Astrocyte (in vitro differentiated cells and primary cell): ENCODE measurements around the gene SATB2. TPM values are rescaled to one million over a fixed set of nuclear protein-coding genes. Genes with fewer than 3 reads are reported as not detected.
A peak's percentile ranks its signal among the peaks of the same experiment; 100 is the strongest.

ENCODE experiments used
- DNase-seq: peaks from one replicate; pipeline ENCODE4 v3.0.0-alpha.2; 2010; ENCODE audit warnings: low read depth
- FAIRE-seq: peaks from 2 replicates; lab custom pipeline; 2011; peaks lifted over from hg19 to GRCh38; lab: Jason Lieb, UNC
- H2AFZ ChIP-seq: 2 replicates; pipeline ENCODE4 v1.6.0; 2012; ENCODE audit warnings: low read depth, low read length, inconsistent platforms
- H3K27ac ChIP-seq: 2 replicates; pipeline ENCODE4 v1.5.1; 2011; ENCODE audit warnings: low read depth, low read length, inconsistent platforms
- H3K27me3 ChIP-seq: 2 replicates; pipeline ENCODE4 v1.6.0; 2011; ENCODE audit warnings: low read length, inconsistent platforms; ENCODE audit not compliant: insufficient read depth
- H3K36me3 ChIP-seq: 2 replicates; pipeline ENCODE4 v1.5.1; 2011; ENCODE audit warnings: low read length, inconsistent platforms; ENCODE audit not compliant: insufficient read depth
- H3K4me1 ChIP-seq: 2 replicates; pipeline ENCODE4 v1.5.1; 2011; ENCODE audit warnings: low read length, inconsistent platforms; ENCODE audit not compliant: insufficient read depth
- H3K4me2 ChIP-seq: 2 replicates; pipeline ENCODE4 v1.6.0; 2012; ENCODE audit warnings: low read length, inconsistent platforms
- H3K4me3 ChIP-seq: 2 replicates; pipeline ENCODE4 v1.5.1; 2011; ENCODE audit warnings: low read depth, mild to moderate bottlenecking, low read length, inconsistent platforms; ENCODE audit not compliant: insufficient read depth
- H3K79me2 ChIP-seq: 2 replicates; pipeline ENCODE4 v1.6.0; 2012; ENCODE audit warnings: mild to moderate bottlenecking, low read length, inconsistent platforms; ENCODE audit not compliant: insufficient read depth
- H3K9ac ChIP-seq: 2 replicates; pipeline ENCODE4 v1.6.0; 2012; ENCODE audit warnings: mild to moderate bottlenecking, low read length, inconsistent platforms
- H3K9me3 ChIP-seq: 2 replicates; pipeline ENCODE4 v1.5.1; 2012; ENCODE audit warnings: low read depth, mild to moderate bottlenecking, low read length, inconsistent platforms; ENCODE audit not compliant: insufficient read depth
- H4K20me1 ChIP-seq: 2 replicates; pipeline ENCODE4 v1.6.0; 2012; ENCODE audit warnings: low read length, inconsistent platforms; ENCODE audit not compliant: insufficient read depth
- H3K27ac Mint-ChIP-seq: one replicate; pipeline ENCODE4 v1.8.0; 2021; ENCODE audit warnings: mild to moderate bottlenecking, mixed read lengths; ENCODE audit not compliant: unreplicated experiment
- H3K27me3 Mint-ChIP-seq: one replicate; pipeline ENCODE4 v1.8.0; 2021; ENCODE audit warnings: low read depth, mixed read lengths; ENCODE audit not compliant: unreplicated experiment
- H3K36me3 Mint-ChIP-seq: one replicate; pipeline ENCODE4 v1.8.0; 2021; ENCODE audit warnings: low read depth, mixed read lengths; ENCODE audit not compliant: unreplicated experiment
- H3K4me1 Mint-ChIP-seq: one replicate; pipeline ENCODE4 v1.8.0; 2021; ENCODE audit warnings: low read depth, mixed read lengths; ENCODE audit not compliant: unreplicated experiment
- H3K4me3 Mint-ChIP-seq: one replicate; pipeline ENCODE4 v1.8.0; 2021; ENCODE audit warnings: mild to moderate bottlenecking, moderate library complexity, mixed read lengths; ENCODE audit not compliant: unreplicated experiment
- H3K9me3 Mint-ChIP-seq: one replicate; pipeline ENCODE4 v1.8.0; 2021; ENCODE audit warnings: mild to moderate bottlenecking, mixed read lengths; ENCODE audit not compliant: unreplicated experiment
- EZH2 ChIP-seq: IDR thresholded peaks from 2 replicates; pipeline ENCODE4 v1.6.1; 2012; ENCODE audit warnings: mild to moderate bottlenecking, low read length, inconsistent platforms; ENCODE audit not compliant: insufficient read depth
- total RNA-seq: library from RNA; stranded (reverse); gene quantifications from 2 replicates; pipeline ENCODE4 v1.2.1, GENCODE V29; 2021
- TF ChIP-seq, protein P1 (sequence below): IDR thresholded peaks from 2 replicates; pipeline ENCODE4 v1.5.1; 2011; ENCODE audit warnings: low read depth, mild to moderate bottlenecking, inconsistent platforms, low read length, moderate library complexity; ENCODE audit not compliant: insufficient read depth

Gene SATB2
- total RNA-seq, 1 donor from 2014 or later: 12.3 TPM

DNA sequence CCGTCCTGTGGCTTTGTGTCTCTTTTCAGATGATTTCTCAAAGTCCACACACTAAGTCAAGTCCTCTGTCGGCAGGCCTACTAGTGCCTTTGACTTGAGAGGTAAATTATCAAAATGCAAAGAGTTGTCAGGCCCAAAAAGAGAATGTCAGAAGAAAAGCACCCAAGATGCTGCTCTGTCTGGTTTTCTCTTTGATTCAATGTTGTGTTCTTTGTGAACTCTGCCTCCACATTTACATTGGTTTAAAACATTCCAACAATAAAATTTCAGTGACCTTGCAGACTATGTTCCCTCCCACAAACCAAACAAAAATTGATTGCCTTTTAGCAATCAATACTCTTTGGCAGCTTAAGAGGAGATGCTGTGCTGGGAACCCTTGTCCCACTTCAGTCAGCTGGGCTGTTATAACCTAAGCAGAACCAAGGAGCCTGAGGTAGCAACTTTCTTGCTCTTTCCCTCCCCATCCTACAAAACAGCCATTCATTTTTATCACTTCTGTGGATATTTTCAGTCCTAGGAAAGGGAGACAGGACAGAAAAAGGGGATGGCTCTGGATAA, 19.6 kb upstream of the SATB2 start:
- H2AFZ ChIP-seq: no peak overlapping the region
- TF ChIP-seq EZH2: no peak
- TF ChIP-seq, protein P1, sequence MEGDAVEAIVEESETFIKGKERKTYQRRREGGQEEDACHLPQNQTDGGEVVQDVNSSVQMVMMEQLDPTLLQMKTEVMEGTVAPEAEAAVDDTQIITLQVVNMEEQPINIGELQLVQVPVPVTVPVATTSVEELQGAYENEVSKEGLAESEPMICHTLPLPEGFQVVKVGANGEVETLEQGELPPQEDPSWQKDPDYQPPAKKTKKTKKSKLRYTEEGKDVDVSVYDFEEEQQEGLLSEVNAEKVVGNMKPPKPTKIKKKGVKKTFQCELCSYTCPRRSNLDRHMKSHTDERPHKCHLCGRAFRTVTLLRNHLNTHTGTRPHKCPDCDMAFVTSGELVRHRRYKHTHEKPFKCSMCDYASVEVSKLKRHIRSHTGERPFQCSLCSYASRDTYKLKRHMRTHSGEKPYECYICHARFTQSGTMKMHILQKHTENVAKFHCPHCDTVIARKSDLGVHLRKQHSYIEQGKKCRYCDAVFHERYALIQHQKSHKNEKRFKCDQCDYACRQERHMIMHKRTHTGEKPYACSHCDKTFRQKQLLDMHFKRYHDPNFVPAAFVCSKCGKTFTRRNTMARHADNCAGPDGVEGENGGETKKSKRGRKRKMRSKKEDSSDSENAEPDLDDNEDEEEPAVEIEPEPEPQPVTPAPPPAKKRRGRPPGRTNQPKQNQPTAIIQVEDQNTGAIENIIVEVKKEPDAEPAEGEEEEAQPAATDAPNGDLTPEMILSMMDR: no peak
- Mint-ChIP-seq H3K4me1 (no peaks in the 10 kb centered on the region), H3K4me3 (no peak overlapping the region), H3K27ac (no peak overlapping the region), H3K27me3 (peaks cover 41% of the 10 kb centered on the region), H3K9me3 (no peaks in the 10 kb centered on the region), H3K36me3 (no peaks in the 10 kb centered on the region)
- no peaks in the 10 kb centered on the region for H3K36me3 ChIP-seq
- FAIRE-seq (no peak), DNase-seq (no peak)
- H3K79me2 ChIP-seq: no peaks in the 10 kb centered on the region
- no peak overlapping the region for H3K27ac ChIP-seq
- H4K20me1 ChIP-seq: no peaks in the 10 kb centered on the region
- H3K9me3 ChIP-seq: no peaks in the 10 kb centered on the region
- no peak overlapping the region for H3K4me3 ChIP-seq
- H3K4me1 ChIP-seq: no peaks in the 10 kb centered on the region
- H3K4me2 ChIP-seq: no peak overlapping the region
- H3K9ac ChIP-seq: no peak overlapping the region
- peaks cover 24% of the 10 kb centered on the region for H3K27me3 ChIP-seq

DNA sequence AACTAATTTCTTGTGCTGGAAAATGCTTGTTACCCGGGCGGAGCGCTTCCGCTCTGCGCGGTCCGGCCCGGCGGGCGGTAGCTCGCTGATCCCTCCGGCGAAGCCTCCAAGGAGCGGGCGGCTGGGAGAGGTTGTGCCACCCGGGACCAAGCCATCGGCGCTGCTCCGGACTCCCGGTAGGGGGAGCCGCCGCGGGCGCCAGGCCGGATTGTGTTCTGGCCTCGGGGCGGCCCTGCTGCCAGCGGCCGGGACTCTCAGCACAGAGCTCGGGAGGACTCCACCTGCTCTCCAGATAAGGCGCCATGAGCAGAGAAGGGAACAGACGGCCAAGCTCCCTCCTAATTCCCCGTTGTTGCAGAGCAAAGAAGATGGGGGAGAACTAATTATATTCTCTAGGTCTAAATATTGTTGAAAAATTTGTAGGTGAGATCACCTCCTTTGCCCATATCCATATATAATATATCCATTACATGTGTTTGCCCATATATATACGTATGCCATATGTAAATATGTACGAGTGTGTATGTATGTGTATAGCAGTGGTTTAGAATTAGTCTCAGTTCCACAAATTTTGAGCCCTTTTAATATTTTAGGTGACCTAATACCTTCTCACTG, 13.8 kb upstream of the SATB2 start:
- H3K9me3 Mint-ChIP-seq: peaks cover 3% of the 10 kb centered on the region
- FAIRE-seq: no peak
- TF ChIP-seq EZH2: no peak
- TF ChIP-seq, protein P1: peak; percentile 51
- Histone ChIP-seq H2AFZ (peak overlapping the region; percentile 23), H3K9me3 (no peaks in the 10 kb centered on the region), H3K4me2 (peak overlapping the region; percentile 83), H3K9ac (no peak overlapping the region), H3K27ac (no peak overlapping the region), H3K4me1 (peaks cover 12% of the 10 kb centered on the region), H3K36me3 (no peaks in the 10 kb centered on the region), H3K4me3 (peak overlapping the region; percentile 34), H3K27me3 (peaks cover 68% of the 10 kb centered on the region), H4K20me1 (no peaks in the 10 kb centered on the region), H3K79me2 (no peaks in the 10 kb centered on the region)
- H3K4me3 Mint-ChIP-seq: no peak overlapping the region
- no peak overlapping the region for H3K27ac Mint-ChIP-seq
- no peak for DNase-seq
- peaks cover 5% of the 10 kb centered on the region for H3K4me1 Mint-ChIP-seq
- H3K27me3 Mint-ChIP-seq: peaks cover 78% of the 10 kb centered on the region
- no peaks in the 10 kb centered on the region for H3K36me3 Mint-ChIP-seq
